IMR-90 (cell line): ENCODE measurements around the gene ZC3HAV1L. TPM values are rescaled to one million over a fixed set of nuclear protein-coding genes. Genes with fewer than 3 reads are reported as not detected.

ENCODE experiments used
- ATAC-seq: fragments of 200-7000 bp; cut with Tn5 transposase; 2 replicates; pipeline ENCODE4 v1.9.1; 2020; ENCODE audit warnings: low read depth, mild to moderate bottlenecking, moderate library complexity
- BruUV-seq: library from RNA; stranded (reverse); fragments of 400-500 nt; replicated peaks from 2 replicates; lab custom pipeline; 2021; lab: Mats Ljungman, UMichigan
- CTCF ChIA-PET: fragments of 300-600 bp; formaldehyde crosslinking; extraction: SDS; loops from one replicate; lab custom pipeline; 2021; ENCODE audit warnings: antibody characterized with exemption; lab: Yijun Ruan, JAX
- POLR2A ChIA-PET: fragments of 300-600 bp; sonication (Branson Sonifier 250); formaldehyde crosslinking; loops from one replicate; lab custom pipeline; 2022; ENCODE audit warnings: antibody characterized with exemption; ENCODE audit not compliant: unreplicated experiment; lab: Charles Lee
- DNase-seq: peaks from one replicate; pipeline ENCODE4 v3.0.0; 2013
- H2AFZ ChIP-seq: replicated peaks from 2 replicates; pipeline ENCODE3; 2013; ENCODE audit warnings: low read length, mild to moderate bottlenecking; ENCODE audit not compliant: poor library complexity
- H2AK5ac ChIP-seq: 2 replicates; pipeline ENCODE4 v1.6.1; 2013; ENCODE audit warnings: low read depth, low read length, inconsistent platforms
- H2AK9ac ChIP-seq: replicated peaks from 2 replicates; pipeline ENCODE3; 2013; ENCODE audit warnings: mild to moderate bottlenecking, low read depth, low read length, moderate library complexity; ENCODE audit not compliant: poor library complexity
- H2BK120ac ChIP-seq: 2 replicates; pipeline ENCODE4 v1.6.1; 2013; ENCODE audit warnings: low read depth, low read length, inconsistent platforms
- H2BK15ac ChIP-seq: 3 replicates; pipeline ENCODE4 v1.6.1; 2013; ENCODE audit warnings: low read depth, low read length, inconsistent platforms
- H2BK20ac ChIP-seq: 2 replicates; pipeline ENCODE4 v1.6.1; 2013; ENCODE audit warnings: low read depth, mild to moderate bottlenecking, inconsistent platforms, low read length, moderate library complexity
- H2BK5ac ChIP-seq: 2 replicates; pipeline ENCODE4 v1.6.1; 2013; ENCODE audit warnings: mild to moderate bottlenecking, low read depth, low read length, inconsistent platforms; ENCODE audit not compliant: poor library complexity, severe bottlenecking
- H3K14ac ChIP-seq: replicated peaks from 2 replicates; pipeline ENCODE4 v1.6.1; 2013; ENCODE audit warnings: low read depth, low read length, inconsistent platforms
- H3K18ac ChIP-seq: 2 replicates; pipeline ENCODE4 v1.6.1; 2013; ENCODE audit warnings: low read depth, low read length, control low read depth
- H3K23ac ChIP-seq: 2 replicates; pipeline ENCODE4 v1.6.1; 2013; ENCODE audit warnings: low read depth, low read length, inconsistent platforms
- H3K27ac ChIP-seq: 2 replicates; pipeline ENCODE4 v1.5.1; 2013; ENCODE audit warnings: mild to moderate bottlenecking, control low read depth, low read length; ENCODE audit not compliant: insufficient read depth
- H3K27me3 ChIP-seq: 2 replicates; pipeline ENCODE4 v1.6.1; 2013; ENCODE audit warnings: low read length; ENCODE audit not compliant: control insufficient read depth, insufficient read depth
- H3K36me3 ChIP-seq: 2 replicates; pipeline ENCODE4 v1.6.1; 2013; ENCODE audit warnings: low read length, mixed read lengths; ENCODE audit not compliant: control insufficient read depth, insufficient read depth
- H3K4ac ChIP-seq: 2 replicates; pipeline ENCODE4 v1.6.1; 2013; ENCODE audit warnings: low read depth, low read length, inconsistent platforms
- H3K4me1 ChIP-seq: 2 replicates; pipeline ENCODE4 v1.6.1; 2013; ENCODE audit warnings: low read length, mixed read lengths; ENCODE audit not compliant: control insufficient read depth, insufficient read depth
- H3K4me2 ChIP-seq: 2 replicates; pipeline ENCODE4 v1.6.1; 2013; ENCODE audit warnings: low read depth, mild to moderate bottlenecking, control low read depth, low read length, moderate library complexity
- H3K4me3 ChIP-seq: 2 replicates; pipeline ENCODE4 v1.5.1; 2013; ENCODE audit warnings: low read depth, mild to moderate bottlenecking, control low read depth, low read length, moderate library complexity; ENCODE audit not compliant: insufficient read depth
- H3K56ac ChIP-seq: 2 replicates; pipeline ENCODE4 v1.6.1; 2013; ENCODE audit warnings: low read length, inconsistent platforms; ENCODE audit not compliant: insufficient read depth; ENCODE audit errors: extremely low read depth
- H3K79me1 ChIP-seq, 2 experiments: 2 replicates each; pipeline ENCODE4 v1.6.1; 2013; ENCODE audit warnings: low read length in 2 of 2, inconsistent platforms in 1 of 2, low read depth in 1 of 2
- H3K9ac ChIP-seq: 2 replicates; pipeline ENCODE4 v1.6.1; 2013; ENCODE audit warnings: low read depth, low read length, control low read depth
- H3K9me1 ChIP-seq: 2 replicates; pipeline ENCODE4 v1.6.1; 2013; ENCODE audit warnings: low read length, inconsistent platforms; ENCODE audit not compliant: insufficient read depth
- H3K9me3 ChIP-seq: 2 replicates; pipeline ENCODE4 v1.6.1; 2013; ENCODE audit warnings: low read length; ENCODE audit not compliant: control insufficient read depth, insufficient read depth
- H4K20me1 ChIP-seq: 2 replicates; pipeline ENCODE4 v1.6.1; 2013; ENCODE audit warnings: low read length, inconsistent platforms; ENCODE audit not compliant: insufficient read depth
- H4K5ac ChIP-seq: 2 replicates; pipeline ENCODE4 v1.6.1; 2013; ENCODE audit warnings: mild to moderate bottlenecking, low read depth, low read length, control low read depth
- H4K8ac ChIP-seq, 2 experiments: 2 replicates each; pipeline ENCODE4 v1.6.1; 2013; ENCODE audit warnings: low read depth in 2 of 2, low read length in 2 of 2, control low read depth in 1 of 2, inconsistent platforms in 1 of 2
- H4K91ac ChIP-seq: 2 replicates; pipeline ENCODE4 v1.6.1; 2013; ENCODE audit warnings: low read depth, low read length, inconsistent platforms; ENCODE audit not compliant: insufficient read depth
- CHD1 ChIP-seq: IDR thresholded peaks from 2 replicates; pipeline ENCODE4 v1.6.1; 2012; ENCODE audit warnings: low read depth, low read length, improper control_type of control experiment
- NFE2L2 ChIP-seq: fragments of 150-350 bp; IDR thresholded peaks from 2 replicates; pipeline ENCODE4 v1.6.1; 2016; ENCODE audit warnings: low read depth, mild to moderate bottlenecking, low read length
- RAD21 ChIP-seq: IDR thresholded peaks from 2 replicates; pipeline ENCODE4 v1.6.1; 2012; ENCODE audit warnings: low read length, improper control_type of control experiment
- RCOR1 ChIP-seq: IDR thresholded peaks from 2 replicates; pipeline ENCODE4 v1.6.1; 2012; ENCODE audit warnings: mild to moderate bottlenecking, low read length, improper control_type of control experiment; ENCODE audit not compliant: insufficient replicate concordance
- RFX5 ChIP-seq: IDR thresholded peaks from 2 replicates; pipeline ENCODE4 v1.8.0; 2012; ENCODE audit warnings: low read depth, mild to moderate bottlenecking, low read length, moderate library complexity
- SMC3 ChIP-seq: fragments of 150-350 bp; IDR thresholded peaks from 2 replicates; pipeline ENCODE4 v1.6.1; 2016; ENCODE audit warnings: low read depth, mild to moderate bottlenecking, antibody characterized with exemption, low read length, moderate library complexity
- WGBS, 2 experiments: methylation state at CpG; one replicate each; pipeline versions ENCODE4 v1.1.5 to v1.1.7; 2013; ENCODE audit warnings: missing lambda C conversion rate in 2 of 2; ENCODE audit not compliant: insufficient read length in 1 of 2; ENCODE audit errors: extremely low coverage in 2 of 2; 5-methylcytosine and 5-hydroxymethylcytosine counted together
- dilution Hi-C: fragments of 300-500 bp; cut with HindIII; formaldehyde crosslinking; loops from one replicate; pipeline ENCODE4 v1.14.3; 2018; ENCODE audit warnings: low sequenced_read_pairs; ENCODE audit not compliant: unreplicated experiment
- in situ Hi-C: fragments of 300-500 bp; cut with MboI; formaldehyde crosslinking; loops from 3 replicates; pipeline ENCODE4 v1.14.3; 2019; ENCODE audit warnings: low sequenced_read_pairs, inconsistent platforms, mixed read lengths
- intact Hi-C: fragments of 100-400 bp; cut with micrococcal nuclease; formaldehyde crosslinking; loops from 2 replicates; pipeline ENCODE4 v1.10.0; 2022
- polyA plus RNA-seq, 3 experiments: library from polyadenylated mRNA; depleted of rRNA; stranded (reverse); fragments of >200 nt; gene quantifications; 2 replicates each; pipeline ENCODE4 v1.2.3, GENCODE V29; 2012; ENCODE audit warnings: low replicate concordance in 1 of 3
- total RNA-seq: library from RNA; depleted of rRNA; stranded (reverse); fragments of >200 nt; gene quantifications from 2 replicates; pipeline ENCODE4 v1.2.3, GENCODE V29; 2012
- TF ChIP-seq, protein P1 (sequence below): fragments of 150-350 bp; IDR thresholded peaks from 2 replicates; pipeline ENCODE4 v1.6.1; 2017; ENCODE audit warnings: mild to moderate bottlenecking, antibody characterized with exemption, low read length, low read depth

Gene ZC3HAV1L
- total and polyA plus RNA-seq, 2 of the 4 experiments (the other 2 are of a cell fraction) = 4.5 to 9.4 TPM

DNA sequence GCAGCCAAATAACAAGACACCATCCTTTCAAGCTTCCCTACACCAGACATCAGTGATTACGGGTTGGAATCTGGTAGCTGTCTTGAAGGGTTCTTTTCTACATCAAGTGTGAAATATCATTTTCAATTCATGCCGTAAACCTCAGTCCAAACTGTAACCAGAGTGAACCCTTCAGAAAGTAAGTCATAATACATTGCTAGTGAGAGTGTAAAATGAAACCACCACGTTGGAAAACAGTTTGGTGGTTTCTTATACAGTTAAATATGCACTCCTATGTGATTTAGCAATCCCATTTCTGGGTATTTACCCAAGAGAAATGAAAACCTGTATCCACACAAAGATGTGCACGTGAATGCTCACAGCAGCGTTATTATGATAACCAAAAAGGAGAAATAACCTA is 25.6 kb upstream of the ZC3HAV1L start:
- CTCF ChIA-PET = interaction anchor here (0.9 to 1.1 kb wide), 2 partner anchors 44 to 166 kb away, joined by 3 read pairs; no protein-coding TSS in a partner anchor
- Histone ChIP-seq H3K79me1 (no peaks in the 10 kb centered on the region), H3K27me3 (no peaks in the 10 kb centered on the region), H3K9ac (no peak overlapping the region), H2AK9ac (no peak overlapping the region), H2AFZ (no peak overlapping the region), H2BK5ac (no peak overlapping the region), H2AK5ac (no peak overlapping the region), H3K4me3 (no peak overlapping the region), H3K4me1 (no peaks in the 10 kb centered on the region), H2BK15ac (no peak overlapping the region), H4K91ac (no peak overlapping the region), H2BK20ac (no peak overlapping the region), H3K4me2 (peak overlapping the region; percentile 46; the same call in 1 of the 2 replicates), H3K9me3 (no peaks in the 10 kb centered on the region), H3K27ac (no peak overlapping the region), H4K20me1 (no peaks in the 10 kb centered on the region), H4K5ac (no peak overlapping the region), H3K36me3 (peaks cover 19% of the 10 kb centered on the region), H3K18ac (no peak overlapping the region), H4K8ac (no peak overlapping the region), H3K9me1 (no peaks in the 10 kb centered on the region), H3K14ac (no peak overlapping the region), H3K23ac (no peak overlapping the region), H2BK120ac (no peak overlapping the region), H3K56ac (no peak overlapping the region), H3K4ac (no peak overlapping the region)
- DNase-seq (peak; percentile 22), ATAC-seq (no peak)
- WGBS, 2 experiments = no CpG with 5 or more reads among the region's 5 CpGs
- in situ Hi-C loops (no loop called here), intact Hi-C loops (no loop called here), dilution Hi-C loops (no loop called here)
- no TSS peak for BruUV-seq
- POLR2A ChIA-PET = no interaction called here
- no peak for TF ChIP-seq NFE2L2
- no peak for TF ChIP-seq RAD21
- no peak for TF ChIP-seq SMC3
- no peak for TF ChIP-seq CHD1
- TF ChIP-seq RFX5 = no peak
- TF ChIP-seq, protein P1, sequence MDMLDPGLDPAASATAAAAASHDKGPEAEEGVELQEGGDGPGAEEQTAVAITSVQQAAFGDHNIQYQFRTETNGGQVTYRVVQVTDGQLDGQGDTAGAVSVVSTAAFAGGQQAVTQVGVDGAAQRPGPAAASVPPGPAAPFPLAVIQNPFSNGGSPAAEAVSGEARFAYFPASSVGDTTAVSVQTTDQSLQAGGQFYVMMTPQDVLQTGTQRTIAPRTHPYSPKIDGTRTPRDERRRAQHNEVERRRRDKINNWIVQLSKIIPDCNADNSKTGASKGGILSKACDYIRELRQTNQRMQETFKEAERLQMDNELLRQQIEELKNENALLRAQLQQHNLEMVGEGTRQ = no peak
- no peak for TF ChIP-seq RCOR1
